Heart right ventricle (tissue), 16 donors: Measurements from ENCODE around the gene AQP1. TPM values are rescaled to one million over a fixed set of nuclear protein-coding genes. Genes with fewer than 3 reads are reported as not detected.
A peak's percentile ranks its signal among the peaks of the same experiment; 100 is the strongest.

Experiments used
- ATAC-seq, 8 donors: fragments of 200-7000 bp; cut with Tn5 transposase; one replicate each; pipeline ENCODE4 v1.9.1; 2020; ENCODE audit warnings: mild to moderate bottlenecking in 8 of 8, moderate library complexity in 8 of 8, moderate number of reproducible peaks in 1 of 8
- DNase-seq, 2 donors: peaks; one replicate each; pipeline ENCODE4 v3.0.0-alpha.2; 2020
- H3K27ac ChIP-seq, 10 donors: fragments of 200-600 bp; sonication (generic) in 2 of 10; one replicate each; pipeline versions ENCODE4 v1.5.0 to v1.8.0; 2020 to 2022; ENCODE audit warnings: mild to moderate bottlenecking in 3 of 10
- H3K27me3 ChIP-seq, 7 donors: fragments of 200-600 bp; one replicate each; pipeline ENCODE4 v1.8.0; 2021 to 2022; ENCODE audit warnings: mild to moderate bottlenecking in 2 of 7
- H3K36me3 ChIP-seq, 9 donors: fragments of 200-600 bp; sonication (generic) in 1 of 9; one replicate each; pipeline versions ENCODE4 v1.5.0 to v1.8.0; 2020 to 2022; ENCODE audit warnings: mild to moderate bottlenecking in 2 of 9
- H3K4me1 ChIP-seq, 9 donors: fragments of 200-600 bp; sonication (generic) in 1 of 9; one replicate each; pipeline versions ENCODE4 v1.5.0 to v1.8.0; 2020 to 2022; ENCODE audit warnings: mild to moderate bottlenecking in 4 of 9
- H3K4me3 ChIP-seq, 10 donors: fragments of 200-600 bp; sonication (generic) in 2 of 10; one replicate each; pipeline versions ENCODE4 v1.5.0 to v1.8.0; 2020 to 2022; ENCODE audit warnings: mild to moderate bottlenecking in 7 of 10, moderate library complexity in 2 of 10
- H3K9me3 ChIP-seq, 11 donors: fragments of 200-600 bp in 10 of 11; sonication (generic) in 2 of 11; one replicate each; pipeline versions ENCODE4 v1.5.0 to v1.8.0; 2013 to 2022; ENCODE audit warnings: mild to moderate bottlenecking in 2 of 11, control low read depth in 1 of 11, moderate library complexity in 1 of 11
- CTCF ChIP-seq, 9 donors: fragments of 200-600 bp; sonication (generic) in 2 of 9; IDR thresholded peaks; one replicate each; pipeline versions ENCODE4 v1.5.0 to v1.8.0; 2021 to 2022; ENCODE audit warnings: antibody characterized with exemption in 9 of 9, mild to moderate bottlenecking in 5 of 9, moderate library complexity in 1 of 9
- WGBS, 2 donors: extraction: QIAGEN DNeasy Blood & Tissue Kit; methylation state at CpG; one replicate each; pipeline ENCODE4 v1.1.7; 2013; ENCODE audit warnings: inconsistent platforms in 1 of 2; 5-methylcytosine and 5-hydroxymethylcytosine counted together
- intact Hi-C, 10 donors: fragments of 100-400 bp; cut with DNase I; formaldehyde crosslinking; loops; one replicate each; pipeline versions ENCODE4 v1.11.1 to v1.14.2; 2022
- polyA plus RNA-seq, 2 donors: library from polyadenylated mRNA; stranded (reverse); fragments of 200-250 nt; gene quantifications; one replicate each; pipeline ENCODE4 v1.2.3, GENCODE V29; 2013
- total RNA-seq, 10 donors: library from RNA; stranded (reverse); fragmentation: NEBNext Ultra II Directional in 3 of 10; extraction: Animal tissue kit (Norgen Biotek cat#: 25700) in 3 of 10; gene quantifications; one replicate each; pipeline versions ENCODE4 v1.2.1 to v1.2.4, GENCODE V29; 2021 to 2023
- donor health status: Arrhythmogenic right ventricular cardiomyopathy.
- donor health status: ischemic (EF 13 %, LVEDD 7.1; RV severe dilation, severe dysfunction).
- donor health status: healthy with polysubstance abuse.
- donor health status: DM: no; HTN: yes; CAD: no.
- donor health status: DM: no; HTN: no; CAD: no.
- donor health status: ischemic (EF 25% LVEDD 6.9; RV normal size, moderate dysfunction).
- donor health status: ischemic (EF 25% LVEDD 5.7; RV mildly dilated, moderate dysfunction).
- donor health status: healthy.
- donor health status: DM: yes; HTN: yes; CAD: no.
- donor health status: Ischemic cardiomyopathy.
- donor health status: ischemic (EF 35%, LVEDD 5.7; RV mildly dilated, moderate dysfunction).
- donor health status: nonischemic (EF 11% LVEDD 7.7; RV severe dilation, severe dysfunction).
- donor health status: DM: yes; HTN: yes; CAD: no.
- donor health status: PGD.
- donor health status: ischemic (EF 29% LVEDD 5.4; RV normal size, mild dysfunction).
- donor health status: nonischemic (EF 23%, LVEDD 6.1; RV moderate dilation, normal function).

Gene AQP1
- total and polyA plus RNA-seq, 12 donors, result 101 to 274 (median 182) TPM

GRCh38 chr7:30913821-30914515 is 2.3 kb downstream of the AQP1 start:
- H3K27ac ChIP-seq, result peak overlapping the region; percentile 48 to 91 (median 85)
- no peaks in the 10 kb centered on the region for H3K36me3 ChIP-seq
- H3K27me3 ChIP-seq, result no peaks in the 10 kb centered on the region
- TF ChIP-seq CTCF (IDR thresholded peaks at IDR 0.05), result peak in 2 of 9 donors; percentile 12 to 15
- peaks cover 35 to 97% (median 76%) of the 10 kb centered on the region in 9 donors for H3K4me1 ChIP-seq
- ATAC-seq (peak in 1 of 8 donors; percentile 1), DNase-seq (peak in 1 of 2 donors; percentile 16)
- intact Hi-C loops, result loop anchor here in 3 of 10 donors (5.0 to 10.0 kb wide), 3 partner anchors 89 to 99 kb away; no protein-coding TSS in a partner anchor
- H3K4me3 ChIP-seq, result peak overlapping the region; percentile 30 to 70 (median 54)
- WGBS, 2 donors, result 59 to 63% methylated on average over 16 of the region's 16 CpGs
- no peaks in the 10 kb centered on the region for H3K9me3 ChIP-seq

- intact Hi-C loops, result loop anchor here in 3 of 10 donors (5.0 to 10.0 kb wide), 3 partner anchors 90 to 100 kb away; no protein-coding TSS in a partner anchor
- peak overlapping the region in 9 of 10 donors; percentile 74 to 91 (median 85) for H3K27ac ChIP-seq
- peak overlapping the region; percentile 0 to 70 (median 54) for H3K4me3 ChIP-seq
- no peak for TF ChIP-seq CTCF (IDR thresholded peaks at IDR 0.05)
- ATAC-seq (peak in 5 of 8 donors; percentile 1 to 44 (median 9)), DNase-seq (peak in 1 of 2 donors; percentile 30)
- WGBS, 2 donors, result 20 to 53% methylated on average over 4 of the region's 4 CpGs
- no peaks in the 10 kb centered on the region for H3K27me3 ChIP-seq
- H3K9me3 ChIP-seq, result no peaks in the 10 kb centered on the region
- no peaks in the 10 kb centered on the region for H3K36me3 ChIP-seq
- peaks cover 36 to 100% (median 77%) of the 10 kb centered on the region in 9 donors for H3K4me1 ChIP-seq
Observed at GRCh38 chr7:30914596-30914995, 2.9 kb downstream of the AQP1 start.

GRCh38 chr7:30915005-30915601 is 3.5 kb downstream of the AQP1 start:
- Histone ChIP-seq H3K36me3 (no peaks in the 10 kb centered on the region), H3K27me3 (no peaks in the 10 kb centered on the region), H3K4me3 (peak overlapping the region; percentile 11 to 70 (median 54)), H3K9me3 (no peaks in the 10 kb centered on the region), H3K27ac (peak overlapping the region in 9 of 10 donors; percentile 74 to 91 (median 85)), H3K4me1 (peaks cover 37 to 100% (median 77%) of the 10 kb centered on the region in 9 donors)
- peak in 1 of 2 donors; percentile 51 for DNase-seq
- TF ChIP-seq CTCF (IDR thresholded peaks at IDR 0.05), result no peak
- ATAC-seq, result peak in 4 of 8 donors; percentile 1 to 55 (median 22)
- intact Hi-C loops, result loop anchor here in 4 of 10 donors (5.0 to 10.0 kb wide), 4 partner anchors 90 to 163 kb away; partner anchors contain the start of gene INMT (in 1 of the 4)
- 32 to 38% methylated on average over 11 of the region's 11 CpGs for WGBS, 2 donors

GRCh38 chr7:30915751-30916150 is 4.1 kb downstream of the AQP1 start:
- Histone ChIP-seq H3K4me1 (peaks cover 39 to 100% (median 77%) of the 10 kb centered on the region in 9 donors), H3K9me3 (no peaks in the 10 kb centered on the region), H3K36me3 (no peaks in the 10 kb centered on the region), H3K4me3 (peak overlapping the region; percentile 11 to 70 (median 54)), H3K27ac (peak overlapping the region in 9 of 10 donors; percentile 74 to 91 (median 85)), H3K27me3 (no peaks in the 10 kb centered on the region)
- no peak for TF ChIP-seq CTCF (IDR thresholded peaks at IDR 0.05)
- DNase-seq (peak in 1 of 2 donors; percentile 7), ATAC-seq (no peak)
- whole genome bisulfite sequencing, 2 donors, result 47 to 50% methylated on average over 6 of the region's 6 CpGs
- intact Hi-C loops, result loop anchor here in 4 of 10 donors (5.0 to 10.0 kb wide), 4 partner anchors 91 to 163 kb away; partner anchors contain the start of gene INMT (in 1 of the 4)
